ENCODE measurements around the gene SLIT1.
A peak's percentile ranks its signal among the peaks of the same experiment; 100 is the strongest.

Gene SLIT1

GRCh38 chr10:97136756-97137155 lies 49.0 kb downstream of the SLIT1 start:
- DNase-seq: no peak

GRCh38 chr10:97135464-97135863 lies 50.3 kb downstream of the SLIT1 start:
- no peak for DNase-seq

GRCh38 chr10:97134983-97135382 lies 50.8 kb downstream of the SLIT1 start:
- no peak for DNase-seq

- peak; percentile 9 for DNase-seq
Measured at GRCh38 chr10:97134110-97134509, 51.6 kb downstream of the SLIT1 start.

- no peak for DNase-seq
Measured at GRCh38 chr10:97132273-97132672, 53.5 kb downstream of the SLIT1 start.

- no peak for DNase-seq
Measured at GRCh38 chr10:97131666-97132065, 54.1 kb downstream of the SLIT1 start.

- DNase-seq: no peak
Measured at GRCh38 chr10:97131181-97131628, 54.6 kb downstream of the SLIT1 start.

- no peak for DNase-seq
Measured at GRCh38 chr10:97129666-97130065, 56.1 kb downstream of the SLIT1 start.

- DNase-seq: no peak
Measured at GRCh38 chr10:97128516-97129154, 57.1 kb downstream of the SLIT1 start.

GRCh38 chr10:97128039-97128492 lies 57.7 kb downstream of the SLIT1 start:
- no peak for DNase-seq

- no peak for DNase-seq
Measured at GRCh38 chr10:97127509-97127908, 58.2 kb downstream of the SLIT1 start.

- DNase-seq: no peak
Measured at GRCh38 chr10:97124211-97124610, 61.5 kb downstream of the SLIT1 start.

GRCh38 chr10:97123765-97124164 lies 62.0 kb downstream of the SLIT1 start:
- DNase-seq: no peak

- no peak for DNase-seq
Measured at GRCh38 chr10:97121041-97121440, 64.7 kb downstream of the SLIT1 start.

GRCh38 chr10:97120370-97120769 lies 65.4 kb downstream of the SLIT1 start:
- no peak for DNase-seq

GRCh38 chr10:97119058-97119745 lies 66.6 kb downstream of the SLIT1 start:
- no peak for DNase-seq

- DNase-seq: no peak
Measured at GRCh38 chr10:97117372-97117771, 68.4 kb downstream of the SLIT1 start.

- no peak for DNase-seq
Measured at GRCh38 chr10:97116462-97117162, 69.1 kb downstream of the SLIT1 start.

- no peak for DNase-seq
Measured at GRCh38 chr10:97115846-97116245, 69.9 kb downstream of the SLIT1 start.

GRCh38 chr10:97111615-97112014 lies 74.1 kb downstream of the SLIT1 start:
- no peak for DNase-seq

GRCh38 chr10:97109547-97109946 lies 76.2 kb downstream of the SLIT1 start:
- DNase-seq: no peak

- no peak for DNase-seq
Measured at GRCh38 chr10:97107551-97107950, 78.2 kb downstream of the SLIT1 start.

GRCh38 chr10:97106207-97106606 lies 79.6 kb downstream of the SLIT1 start:
- DNase-seq: no peak

GRCh38 chr10:97105303-97105702 lies 80.5 kb downstream of the SLIT1 start:
- no peak for DNase-seq

Measured in NCI-H1930 (cell line).